ENCODE results near the gene PEMT. TPM values are rescaled to one million over a fixed set of nuclear protein-coding genes. Genes with fewer than 3 reads are reported as not detected.

The PEMT gene
- total and polyA plus RNA-seq, 2 of the 8 experiments (the other 6 are each of a cell fraction or from before 2014, with no cell fraction given): 42.0 to 118 TPM

GRCh38 chr17:17599965-17600364 is 8.5 kb upstream of the PEMT start:
- H2BK120ac ChIP-seq (replicated peaks; ENCODE audit: low read depth, low read length): no peak overlapping the region
- no peaks in the 10 kb centered on the region for H3K36me3 ChIP-seq (ENCODE audit: control insufficient read depth in 2 of 4, insufficient read depth in 4 of 4, low read length in 3 of 4)
- H3K9me3 ChIP-seq (ENCODE audit: insufficient read depth in 2 of 2, low read depth in 1 of 2, low read length in 1 of 2): no peaks in the 10 kb centered on the region
- no peak overlapping the region; a peak in 1 of 7 replicates for H3K9ac ChIP-seq (replicated peaks in 1 of 4; ENCODE audit: extremely low read depth in 1 of 4, low read depth in 3 of 4, low read length in 3 of 4)
- no peaks in the 10 kb centered on the region for H3K79me1 ChIP-seq (ENCODE audit: low read depth, low read length)
- no peak overlapping the region for H2BK5ac ChIP-seq (ENCODE audit: low read depth, low read length)
- no peak overlapping the region for H3K23ac ChIP-seq (ENCODE audit: insufficient read length)
- H2AK5ac ChIP-seq (ENCODE audit: low read depth, low read length): no peak overlapping the region
- TF ChIP-seq EGR1 (IDR thresholded peaks at IDR 0.05; ENCODE audit: borderline replicate concordance, low read depth, low read length): no peak
- TF ChIP-seq PHF8 (conservative IDR thresholded peaks at IDR 0.05; ENCODE audit: low read depth, low read length): no peak
- TF ChIP-seq NRF1 (IDR thresholded peaks at IDR 0.05; ENCODE audit: low read depth, low read length): no peak
- TF ChIP-seq TBP (IDR thresholded peaks at IDR 0.05; ENCODE audit: low read depth, low read length): no peak
- H3K56ac ChIP-seq (replicated peaks; ENCODE audit: insufficient read length, low read depth, low read length): no peak overlapping the region
- no peak overlapping the region for H3K4ac ChIP-seq (replicated peaks; ENCODE audit: insufficient read length, low read depth, low read length)
- no peak overlapping the region for H2AFZ ChIP-seq (ENCODE audit: low read length)
- H3K23me2 ChIP-seq (ENCODE audit: low read depth, low read length): no peaks in the 10 kb centered on the region
- H4K5ac ChIP-seq (ENCODE audit: insufficient read length, low read depth, low read length): no peak overlapping the region
- no peak overlapping the region for H3K4me2 ChIP-seq (ENCODE audit: insufficient read depth in 1 of 2, low read depth in 2 of 2, low read length in 2 of 2)
- no peak overlapping the region for H2BK20ac ChIP-seq (ENCODE audit: low read length)
- POLR2A ChIA-PET (ENCODE audit: partially characterized antibody): interaction anchor here (1.0 to 1.2 kb wide), 2 partner anchors 9 to 169 kb away, joined by 3 read pairs; partner anchors contain the start of gene PEMT
- no peak overlapping the region for H3K18ac ChIP-seq (ENCODE audit: extremely low read depth, low read length)
- 85% methylated on average over 4 of the region's 4 CpGs; no CpG with 5 or more reads in 1 of the 2 experiments for WGBS, 2 experiments (ENCODE audit: extremely low coverage in 1 of 2, insufficient coverage in 1 of 2, insufficient read length in 1 of 2, insufficient replicate concordance in 2 of 2, low coverage in 1 of 2, low lambda C conversion rate in 2 of 2, missing lambda C conversion rate in 1 of 2)
- no peak overlapping the region for H4K8ac ChIP-seq (ENCODE audit: extremely low read depth, insufficient read depth, low read length)
- no peak overlapping the region for H3K4me3 ChIP-seq (ENCODE audit: extremely low read depth in 1 of 4, insufficient read depth in 2 of 4, low read depth in 3 of 4, low read length in 4 of 4)
- no peak overlapping the region for H2BK15ac ChIP-seq (ENCODE audit: low read length)
- no peaks in the 10 kb centered on the region for H4K20me1 ChIP-seq (replicated peaks in 1 of 2; ENCODE audit: control insufficient read depth in 1 of 2, insufficient read depth in 2 of 2, low read length in 2 of 2)
- no peak overlapping the region for H4K91ac ChIP-seq (replicated peaks; ENCODE audit: insufficient read length, low read length)
- FAIRE-seq (no peak), DNase-seq (ENCODE audit: low read depth in 1 of 2, low spot score in 2 of 2) (no peak)
- H3K79me2 ChIP-seq (ENCODE audit: control insufficient read depth in 1 of 2, insufficient read depth in 2 of 2, low read length in 2 of 2): no peaks in the 10 kb centered on the region
- H3K4me1 ChIP-seq (replicated peaks in 1 of 4; ENCODE audit: control insufficient read depth in 3 of 4, insufficient read depth in 4 of 4, low read length in 3 of 4): peaks cover 0 to 3% (median 0%) of the 10 kb centered on the region in 4 experiments; a peak in 1 of 7 replicates
- CTCF ChIA-PET (ENCODE audit: partially characterized antibody): no interaction called here
- H3K27me3 ChIP-seq (replicated peaks in 1 of 4; ENCODE audit: control insufficient read depth in 3 of 4, extremely low read depth in 1 of 4, insufficient read depth in 3 of 4, low read length in 3 of 4): no peaks in the 10 kb centered on the region
- H3K27ac ChIP-seq (ENCODE audit: low read depth, low read length): no peak overlapping the region
- no peak overlapping the region for H3K14ac ChIP-seq (ENCODE audit: insufficient read length)
- H2BK12ac ChIP-seq (ENCODE audit: low read depth, low read length): peak overlapping the region; percentile 27; the same call in 1 of the 2 replicates

All from H1 (cell line).